ENCODE measurements around the gene FAM187B.

The FAM187B gene

DNA sequence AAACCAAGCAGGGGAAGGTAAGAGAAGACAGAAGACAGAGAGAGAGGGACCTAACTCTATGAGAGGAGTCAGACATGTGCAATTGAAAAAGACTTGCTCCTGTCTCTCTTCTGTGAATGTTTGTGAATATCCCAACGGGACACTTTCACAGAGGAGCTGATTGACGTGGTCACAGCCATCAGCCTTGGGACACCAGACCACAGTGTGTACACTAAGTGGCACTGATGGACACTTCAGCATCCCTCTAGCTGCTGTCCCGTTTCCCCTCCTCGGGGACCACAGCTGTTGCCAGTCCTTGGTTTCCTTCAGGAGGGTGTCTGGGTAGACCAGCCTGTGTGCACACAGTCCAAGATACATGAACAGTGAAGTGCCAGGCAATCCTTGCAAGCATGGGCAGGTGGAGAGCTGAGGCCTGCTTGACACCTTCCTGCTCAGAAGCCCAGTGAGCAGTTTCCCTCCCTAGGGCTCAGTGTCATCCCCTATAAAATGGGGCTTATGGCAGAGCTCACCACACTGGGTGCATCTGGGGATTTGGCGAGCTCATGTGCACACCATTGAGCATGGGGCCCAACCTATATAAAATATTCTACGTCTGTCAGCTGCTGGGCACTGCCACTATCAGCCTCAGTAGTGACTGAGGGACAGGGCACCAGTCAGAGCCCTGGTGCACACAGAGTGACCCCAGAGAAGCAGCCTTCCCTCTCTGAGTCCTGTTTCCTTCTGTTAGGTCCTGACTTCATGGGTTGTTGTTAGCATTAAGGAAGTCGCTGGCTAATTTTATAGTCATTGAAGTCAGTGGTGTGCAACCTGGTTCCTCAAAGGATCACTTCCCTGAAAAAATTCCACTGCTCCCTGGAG lies 36.0 kb upstream of the FAM187B start:
- FAIRE-seq, result no peak
- no peak for DNase-seq (ENCODE audit: insufficient read length, low spot score)

DNA sequence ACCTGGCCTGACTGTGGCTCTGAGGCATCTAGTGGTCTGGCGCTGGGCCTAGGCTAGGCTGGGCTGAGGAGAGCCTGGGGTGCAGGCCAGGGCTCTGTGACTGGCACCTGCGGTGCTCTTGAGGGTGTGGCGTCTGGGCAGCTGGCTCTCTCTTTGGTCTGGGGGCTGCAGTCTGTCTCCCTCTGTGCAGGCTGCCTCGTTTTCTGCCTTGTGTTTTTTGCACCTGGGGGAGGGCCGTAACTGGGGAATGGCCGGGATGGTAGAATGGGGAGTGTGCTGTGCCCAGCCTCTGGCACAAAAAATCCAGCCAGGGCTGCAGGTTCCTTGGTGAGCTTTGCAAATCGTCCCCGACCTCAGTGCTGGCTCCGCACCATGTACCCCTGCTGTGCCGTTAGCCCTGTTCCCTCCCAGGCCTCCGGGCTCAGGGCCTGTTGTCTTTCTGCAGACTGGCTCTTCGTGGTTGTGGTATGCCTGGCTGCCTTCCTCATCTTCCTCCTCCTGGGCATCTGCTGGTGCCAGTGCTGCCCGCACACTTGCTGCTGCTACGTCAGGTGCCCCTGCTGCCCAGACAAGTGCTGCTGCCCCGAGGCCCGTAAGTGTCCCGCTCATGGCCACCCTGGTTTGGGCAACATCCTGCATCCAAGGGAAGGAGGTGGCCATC lies 33.7 kb upstream of the FAM187B start:
- no peak for DNase-seq (ENCODE audit: insufficient read length, low spot score)
- no peak for FAIRE-seq

DNA sequence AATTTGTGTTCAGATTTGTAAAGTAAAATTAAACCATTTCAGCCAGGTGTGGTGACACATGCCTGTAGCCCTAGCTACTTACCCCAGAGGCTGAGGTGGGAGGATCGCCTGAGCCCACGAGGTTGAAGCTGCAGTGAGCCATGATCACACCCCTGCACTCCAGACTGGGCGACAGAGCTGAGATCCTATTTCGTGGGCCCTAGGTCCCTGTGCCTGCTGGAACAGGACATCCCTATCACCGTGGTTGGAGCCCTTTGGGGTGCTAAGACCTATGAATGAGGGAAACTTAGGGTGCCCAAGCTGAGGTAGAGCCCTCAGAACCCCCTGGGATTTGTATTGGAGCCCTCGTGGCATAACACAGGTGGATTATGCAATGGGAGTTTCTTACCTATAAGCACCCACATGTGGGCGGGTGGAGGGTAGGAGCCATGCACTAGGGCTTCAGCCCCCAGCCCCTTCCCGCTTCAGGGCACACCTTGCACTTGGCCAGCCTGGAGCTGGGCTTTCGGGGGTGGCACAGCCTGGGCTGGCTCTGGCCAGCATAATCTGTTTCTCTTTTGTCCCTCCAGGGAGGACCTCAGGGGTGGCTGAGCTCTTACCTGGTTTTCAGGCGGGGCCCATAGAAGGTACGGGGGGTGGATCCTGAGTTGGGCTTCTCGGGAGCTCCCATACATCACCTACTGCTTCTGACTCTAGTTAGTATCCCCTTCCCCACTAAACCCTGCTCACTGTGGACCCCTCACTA lies 33.0 kb upstream of the FAM187B start:
- DNase-seq (ENCODE audit: insufficient read length, low spot score) (no peak), FAIRE-seq (no peak)

DNA sequence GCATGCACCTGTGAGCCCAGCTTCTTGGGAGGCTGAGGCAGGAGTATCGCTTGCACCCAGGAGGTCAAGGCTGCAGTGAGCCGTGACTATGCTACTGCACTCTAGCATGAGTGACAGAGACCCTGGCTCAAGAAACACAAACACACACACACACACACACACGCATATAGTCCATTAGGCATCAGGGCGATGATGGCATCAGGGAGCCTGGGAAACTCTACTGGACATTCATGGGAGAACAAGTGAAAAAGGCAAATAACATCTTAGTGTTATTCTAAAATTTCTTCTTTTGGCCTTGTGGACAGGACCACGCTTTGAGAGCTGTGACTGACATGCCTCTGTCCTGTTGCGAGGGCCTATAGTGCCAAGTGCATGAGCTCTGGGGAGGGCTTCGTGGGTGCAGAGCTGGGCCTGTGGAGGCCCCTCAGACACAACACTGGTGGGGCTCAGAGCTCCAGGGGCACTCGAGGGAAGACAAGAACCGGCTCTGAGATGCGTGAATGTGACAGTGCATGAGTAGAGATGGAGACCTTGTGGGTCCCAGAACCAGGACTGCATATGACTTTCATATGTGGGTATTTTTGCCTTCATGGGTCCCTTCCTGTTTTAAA lies 32.3 kb upstream of the FAM187B start:
- no peak for FAIRE-seq
- no peak for DNase-seq (ENCODE audit: insufficient read length, low spot score)

DNA sequence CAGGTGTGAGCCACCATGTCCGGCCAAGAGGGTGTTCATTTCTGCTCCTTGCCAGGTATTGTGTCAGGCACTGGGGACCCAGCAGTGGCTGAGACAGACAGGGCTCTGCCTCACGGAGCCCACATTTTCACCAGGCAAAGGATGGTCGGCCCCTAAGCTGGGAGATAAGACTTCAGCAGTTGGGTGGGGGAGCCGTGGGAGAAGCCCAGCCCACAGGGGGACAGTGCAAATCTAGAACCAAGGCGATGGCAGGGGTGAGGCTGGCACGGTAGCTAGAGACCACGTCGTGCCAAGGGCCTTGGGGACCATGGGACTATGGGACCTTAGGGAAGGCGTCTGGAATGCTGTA lies 28.5 kb upstream of the FAM187B start:
- FAIRE-seq, result no peak
- no peak for DNase-seq (ENCODE audit: insufficient read length, low spot score)

DNA sequence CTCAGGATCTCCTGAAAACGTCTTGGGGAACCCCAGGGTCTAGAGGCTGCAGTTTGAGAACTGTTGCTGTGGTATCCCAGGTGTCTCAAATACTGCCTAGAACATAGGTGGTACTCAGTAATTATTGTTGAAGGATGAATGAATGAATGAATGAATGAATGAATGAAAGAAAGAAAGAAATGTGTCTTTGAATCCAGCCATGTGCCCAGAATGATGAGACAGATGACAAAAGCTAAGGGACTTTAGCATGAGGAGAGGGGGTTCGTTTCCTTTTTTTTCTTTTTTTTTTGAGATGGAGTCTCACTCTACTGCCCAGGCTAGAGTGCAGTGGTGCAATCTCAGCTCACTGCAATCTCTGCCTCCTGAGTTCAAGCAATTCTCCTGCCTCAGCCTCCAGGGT lies 28.0 kb upstream of the FAM187B start:
- FAIRE-seq (no peak), DNase-seq (ENCODE audit: insufficient read length, low spot score) (no peak)

DNA sequence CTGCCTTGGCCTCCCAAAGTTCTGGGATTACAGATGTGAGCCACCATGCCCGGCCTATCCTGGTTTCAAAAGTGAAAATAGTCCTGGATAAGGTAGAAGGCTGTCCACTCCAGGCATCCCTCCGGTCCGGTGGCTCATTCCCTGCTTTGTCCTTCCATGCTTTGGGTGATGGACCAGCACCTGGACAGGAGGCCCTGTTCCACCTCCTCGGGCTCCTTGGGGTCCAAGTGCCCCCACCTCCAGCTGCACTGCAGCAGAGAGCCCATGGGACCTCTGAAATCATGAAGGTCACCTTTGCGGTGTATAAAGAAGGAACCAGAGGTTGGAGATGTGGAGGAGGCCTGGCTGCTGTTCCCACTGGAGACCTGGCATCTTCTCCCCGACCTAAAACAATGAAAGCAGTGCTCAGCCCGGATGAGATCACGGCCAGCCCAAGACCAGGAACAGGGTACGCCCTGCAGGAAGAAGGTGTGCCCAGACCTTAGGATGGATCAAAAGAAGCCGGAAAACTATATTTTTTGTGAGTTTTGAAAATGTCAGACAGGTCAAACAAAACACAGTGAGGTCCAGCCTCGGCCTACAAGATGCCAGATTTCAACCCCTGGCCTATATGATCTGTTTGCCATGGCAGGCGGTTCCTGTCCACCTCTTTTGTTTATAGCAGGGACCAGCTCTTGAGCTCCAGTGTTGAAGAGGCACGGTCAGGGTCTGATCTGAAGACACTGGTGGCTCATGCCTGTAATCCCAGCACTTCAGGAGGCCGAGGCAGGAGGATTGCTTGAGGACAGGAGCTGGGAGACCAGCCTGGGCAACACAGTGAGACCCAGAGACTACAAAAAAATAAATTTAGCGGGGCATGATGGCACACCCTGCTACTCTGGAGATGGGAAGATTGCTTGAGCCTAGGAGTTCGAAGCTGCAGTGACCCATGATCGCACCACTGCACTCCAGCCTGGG lies 26.1 kb upstream of the FAM187B start:
- FAIRE-seq (no peak), DNase-seq (ENCODE audit: insufficient read length, low spot score) (no peak)

DNA sequence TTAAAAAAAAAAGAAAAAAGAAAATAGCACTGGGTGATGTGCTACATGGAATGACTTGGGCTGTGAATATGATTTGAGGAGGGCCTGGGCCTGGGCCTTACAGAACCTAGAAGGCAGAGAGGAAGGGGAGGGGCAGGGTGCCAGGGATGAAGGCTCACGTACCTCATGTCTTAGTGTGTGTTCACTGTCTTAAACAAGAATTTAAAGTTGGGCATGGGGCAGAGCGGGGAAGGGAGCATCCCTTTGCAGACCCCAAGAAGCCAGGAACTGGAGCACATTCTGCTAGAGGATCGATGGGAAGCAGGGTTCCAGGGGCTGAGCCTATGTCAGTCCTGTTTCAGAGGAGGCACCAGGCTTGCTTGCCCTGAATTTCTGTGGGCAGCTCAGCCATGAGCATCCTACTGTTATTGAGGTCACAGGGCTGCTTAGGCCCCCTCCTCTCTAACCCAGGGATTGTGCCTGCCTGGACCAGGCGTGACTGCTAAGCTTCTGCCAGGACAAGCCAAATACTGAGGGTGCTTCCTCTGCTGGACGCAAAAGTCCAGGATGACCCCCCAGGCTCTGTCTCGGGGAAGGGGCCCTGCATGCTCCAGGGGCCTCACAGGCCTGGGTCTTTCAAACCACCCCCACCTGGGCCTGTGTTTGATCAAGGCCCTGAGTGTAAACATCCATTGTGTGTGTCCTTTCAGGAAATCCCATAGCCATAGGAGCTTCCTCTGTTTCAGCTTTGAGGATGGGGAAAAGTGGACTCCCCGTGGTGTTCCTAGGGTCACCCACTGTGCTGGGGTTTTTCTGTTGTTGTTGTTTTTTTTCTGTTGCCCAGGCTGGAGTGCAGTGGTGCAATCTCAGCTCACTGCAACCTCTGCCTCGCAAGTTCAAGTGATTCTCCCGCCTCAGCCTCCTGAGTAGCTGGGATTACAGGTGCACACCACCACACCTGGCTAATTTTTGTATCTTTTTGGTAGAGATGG lies 25.1 kb upstream of the FAM187B start:
- DNase-seq (ENCODE audit: insufficient read length, low spot score) (no peak), FAIRE-seq (no peak)

DNA sequence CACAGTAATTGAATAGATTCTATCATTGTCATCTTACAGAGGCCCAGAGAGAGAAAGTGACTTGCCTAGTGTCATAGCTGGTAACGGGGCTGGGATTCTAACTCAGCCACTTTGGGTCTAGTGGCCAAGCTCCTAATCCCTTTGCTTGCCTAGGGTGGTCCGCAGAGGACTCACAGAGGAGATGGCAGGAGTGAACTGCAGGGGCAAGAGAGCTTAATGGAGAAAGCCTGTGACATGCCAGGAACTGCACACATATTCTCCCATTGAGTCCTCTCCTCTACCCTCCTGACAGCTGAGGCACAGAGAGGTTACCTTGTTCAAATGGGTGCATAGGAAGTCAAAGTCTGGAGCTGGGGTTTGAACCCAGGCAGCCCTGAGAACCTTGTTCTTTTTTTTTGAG lies 22.9 kb upstream of the FAM187B start:
- DNase-seq (ENCODE audit: insufficient read length, low spot score), result no peak
- no peak for FAIRE-seq

DNA sequence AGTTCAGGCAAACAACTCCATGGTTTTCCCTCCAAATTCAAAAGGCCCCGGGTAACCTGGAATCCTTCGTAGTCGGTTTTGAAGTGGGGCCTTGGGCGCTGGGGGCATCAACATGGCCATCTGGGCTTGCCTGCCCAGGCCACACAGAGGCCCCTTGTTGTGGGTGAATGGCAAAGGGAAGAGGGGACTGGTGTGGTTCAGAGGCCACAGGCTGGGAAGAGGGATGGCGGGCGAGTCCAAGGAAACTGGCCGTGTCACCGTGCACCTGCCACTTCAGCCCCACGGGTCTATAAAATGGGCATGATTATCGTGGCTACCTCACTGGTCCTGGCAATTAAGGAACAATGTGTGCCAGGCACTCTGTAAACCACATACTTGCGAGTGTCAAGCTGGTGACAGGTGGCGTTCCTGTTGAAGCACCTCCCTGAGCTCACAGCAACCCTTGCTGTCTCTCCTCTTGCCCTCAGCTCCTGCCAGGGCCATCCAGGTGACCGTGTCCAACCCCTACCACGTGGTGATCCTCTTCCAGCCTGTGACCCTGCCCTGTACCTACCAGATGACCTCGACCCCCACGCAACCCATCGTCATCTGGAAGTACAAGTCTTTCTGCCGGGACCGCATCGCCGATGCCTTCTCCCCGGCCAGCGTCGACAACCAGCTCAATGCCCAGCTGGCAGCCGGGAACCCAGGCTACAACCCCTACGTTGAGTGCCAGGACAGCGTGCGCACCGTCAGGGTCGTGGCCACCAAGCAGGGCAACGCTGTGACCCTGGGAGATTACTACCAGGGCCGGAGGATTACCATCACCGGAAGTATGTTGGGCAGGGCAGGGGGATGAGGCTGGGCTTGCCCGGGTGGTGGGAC lies 21.5 kb upstream of the FAM187B start:
- no peak for FAIRE-seq

DNA sequence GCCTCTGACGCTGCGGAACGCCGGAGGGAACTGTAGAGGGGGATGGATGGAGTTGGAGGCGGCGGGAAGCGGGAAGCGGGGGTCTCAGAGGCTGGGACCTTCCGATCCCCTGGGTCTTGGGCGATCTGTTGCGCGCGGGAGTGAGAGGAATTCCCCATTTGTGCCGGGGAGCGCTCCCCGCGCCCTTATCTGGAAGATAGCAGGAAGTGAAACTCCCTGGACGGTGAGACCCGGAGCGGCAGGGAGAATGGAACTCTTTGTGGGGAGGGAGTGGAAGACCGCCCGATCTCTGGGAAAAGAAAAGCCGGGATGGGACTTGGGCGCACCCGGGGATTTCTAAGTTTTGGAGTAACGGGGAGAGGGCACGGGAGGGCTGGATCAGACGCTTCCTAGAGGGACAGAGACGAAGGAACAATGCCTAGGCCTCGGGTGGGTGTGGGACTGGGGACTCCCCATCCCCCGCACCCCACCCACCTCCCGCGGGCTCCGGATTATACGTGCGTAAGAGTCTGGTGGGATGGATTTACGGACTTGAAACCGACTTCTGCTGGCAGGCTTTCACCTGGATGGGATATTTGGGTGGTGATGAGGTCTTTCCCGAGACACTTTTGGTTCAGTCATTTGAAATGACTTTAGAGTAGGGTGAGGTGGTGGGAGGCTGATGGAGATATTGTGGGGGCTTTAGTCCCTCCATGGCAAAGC lies 20.8 kb upstream of the FAM187B start:
- no peak for FAIRE-seq

More for the DNA sequence above, 21.5 kb upstream of the FAM187B start:
- DNase-seq (ENCODE audit: insufficient read length, low spot score), result no peak

DNA sequence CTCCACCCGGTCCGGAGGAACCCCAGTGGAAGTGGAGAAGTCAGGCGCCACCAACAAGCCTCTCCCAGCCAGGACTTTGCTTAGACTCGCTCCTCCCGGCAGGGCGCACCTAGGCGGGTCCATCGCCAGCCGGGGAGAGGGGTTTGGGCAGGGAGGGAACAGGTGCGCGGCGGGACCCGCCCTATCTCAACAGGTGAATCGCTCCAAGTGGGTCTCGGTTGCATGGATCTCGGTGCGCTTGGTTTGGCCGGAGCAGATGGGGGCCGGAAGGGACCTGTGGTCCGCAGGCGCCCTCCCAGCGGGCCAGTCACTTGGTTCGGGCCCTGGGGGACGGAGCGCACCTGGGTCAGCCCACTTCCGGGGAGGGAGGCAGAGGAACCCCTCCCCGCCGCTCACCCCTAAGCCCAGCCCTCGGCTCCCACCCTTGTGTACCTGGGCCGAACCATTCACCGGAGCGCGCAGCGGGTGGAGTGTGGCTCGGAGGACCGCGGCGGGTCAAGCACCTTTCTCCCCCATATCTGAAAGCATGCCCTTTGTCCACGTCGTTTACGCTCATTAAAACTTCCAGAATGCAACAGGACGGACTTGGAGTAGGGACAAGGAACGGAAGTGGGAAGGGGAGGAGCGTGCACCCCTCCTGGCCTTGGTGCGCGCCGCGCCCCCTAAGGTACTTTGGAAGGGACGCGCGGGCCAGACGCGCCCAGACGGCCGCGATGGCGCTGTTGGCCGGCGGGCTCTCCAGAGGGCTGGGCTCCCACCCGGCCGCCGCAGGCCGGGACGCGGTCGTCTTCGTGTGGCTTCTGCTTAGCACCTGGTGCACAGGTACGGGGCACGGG lies 20.0 kb upstream of the FAM187B start, which contains the start of gene LSR:
TSS of gene LSR (plus strand) at position 693 of the 836 bp plus-strand sequence. CDS start at position 714, 21 bp downstream.
- FAIRE-seq (peak; percentile 63), DNase-seq (ENCODE audit: insufficient read length, low spot score) (peak; percentile 80)

More for the DNA sequence above, 20.8 kb upstream of the FAM187B start:
- no peak for DNase-seq (ENCODE audit: insufficient read length, low spot score)

DNA sequence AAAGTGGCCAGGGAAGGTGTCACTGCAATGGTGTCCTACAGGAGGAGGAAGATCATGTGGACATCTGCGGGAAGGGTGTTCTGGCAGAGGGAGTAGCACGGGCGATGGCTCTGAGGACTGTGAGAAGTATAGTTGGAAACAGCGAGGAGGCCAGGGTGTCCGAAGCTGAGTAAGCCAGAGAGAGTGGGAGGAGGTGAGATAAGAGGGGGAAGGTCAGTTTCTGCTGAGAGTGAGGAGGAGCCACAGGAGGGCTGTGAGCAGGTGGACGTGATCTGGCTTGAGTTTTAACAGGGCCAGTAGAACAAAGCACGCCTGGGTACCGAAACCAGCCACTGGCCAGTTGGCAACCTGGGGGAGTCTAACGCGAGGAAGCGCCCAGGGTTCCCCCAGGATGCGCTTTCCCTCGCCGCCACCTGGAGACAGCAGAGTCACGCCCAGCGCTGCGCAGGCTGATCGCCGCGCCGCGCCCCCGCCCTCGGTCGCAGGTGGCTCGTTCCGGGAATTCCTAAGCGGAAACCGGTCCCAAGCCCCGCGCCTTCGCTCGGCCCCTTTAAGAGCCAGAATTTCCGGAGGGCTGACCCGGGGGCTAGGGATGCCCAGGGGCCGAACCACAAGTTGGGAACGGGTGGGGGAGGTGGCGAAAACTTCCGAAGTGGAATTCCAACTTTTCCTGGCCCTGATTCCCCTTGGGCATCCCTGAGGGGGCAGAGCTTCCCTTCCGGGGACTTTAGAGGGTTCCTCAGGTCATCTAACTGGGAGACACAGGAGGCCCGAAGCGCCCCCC lies 19.2 kb upstream of the FAM187B start:
- FAIRE-seq (peak; percentile 74), DNase-seq (ENCODE audit: insufficient read length, low spot score) (peak; percentile 75)

DNA sequence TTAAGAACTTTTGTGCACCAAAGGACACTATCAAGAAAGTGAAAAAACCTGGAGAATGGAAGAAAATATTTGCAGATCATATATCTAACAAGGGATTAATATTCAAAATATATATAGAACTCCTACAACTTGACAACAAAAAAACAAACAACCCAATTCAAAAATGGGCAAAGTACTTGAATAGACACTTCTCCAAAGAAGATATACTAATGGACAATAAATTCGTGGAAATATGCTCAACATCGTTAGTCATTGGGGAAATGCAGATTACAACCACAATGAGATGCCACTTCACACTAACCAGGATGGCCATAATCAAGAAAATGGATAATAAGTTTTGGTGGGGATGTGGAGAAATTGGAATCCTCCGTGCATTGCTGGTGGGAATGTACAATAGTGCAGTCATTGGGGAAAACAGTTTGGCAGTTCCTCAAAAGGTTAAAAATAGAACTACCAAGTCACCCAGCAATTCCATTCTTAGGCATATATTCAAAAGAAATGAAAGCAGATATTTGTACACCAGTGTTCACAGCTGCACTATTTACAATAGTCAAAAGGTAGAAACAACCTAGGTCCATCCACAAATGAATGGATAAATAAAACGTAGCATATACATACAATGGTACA lies 18.0 kb upstream of the FAM187B start:
- FAIRE-seq (no peak), DNase-seq (ENCODE audit: insufficient read length, low spot score) (no peak)

DNA sequence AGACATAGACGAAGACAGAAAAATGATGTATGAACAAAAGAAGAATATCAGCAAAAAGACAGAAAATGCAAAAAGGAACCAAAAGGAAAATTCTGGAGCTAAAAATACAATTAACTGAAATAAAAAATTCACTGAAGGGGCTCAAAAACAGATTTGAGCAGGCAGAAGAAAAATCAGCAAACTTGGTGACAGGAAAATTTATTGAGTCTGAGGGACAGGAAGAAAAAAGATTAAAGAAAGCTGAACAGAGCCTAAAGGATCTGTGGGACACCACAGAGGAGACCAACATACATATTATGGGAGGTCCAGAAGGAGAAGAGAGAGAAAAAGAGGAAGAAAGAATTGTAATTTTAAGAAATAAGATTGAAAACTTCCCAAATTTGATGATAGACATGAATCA lies 12.9 kb upstream of the FAM187B start:
- FAIRE-seq, result no peak
- DNase-seq (ENCODE audit: insufficient read length, low spot score), result no peak

Measured in HTR-8/SVneo (cell line).